GM12873 (cell line): ENCODE measurements around the gene HDGFL1.

Experiments used
- TF ChIP-seq, protein P1 (sequence below): IDR thresholded peaks from 2 replicates; pipeline ENCODE4 v1.5.1; 2012; ENCODE audit warnings: low read depth, mild to moderate bottlenecking, moderate library complexity, low read length, control low read depth; ENCODE audit not compliant: insufficient read depth; ENCODE audit errors: missing control alignments

HDGFL1 gene

DNA sequence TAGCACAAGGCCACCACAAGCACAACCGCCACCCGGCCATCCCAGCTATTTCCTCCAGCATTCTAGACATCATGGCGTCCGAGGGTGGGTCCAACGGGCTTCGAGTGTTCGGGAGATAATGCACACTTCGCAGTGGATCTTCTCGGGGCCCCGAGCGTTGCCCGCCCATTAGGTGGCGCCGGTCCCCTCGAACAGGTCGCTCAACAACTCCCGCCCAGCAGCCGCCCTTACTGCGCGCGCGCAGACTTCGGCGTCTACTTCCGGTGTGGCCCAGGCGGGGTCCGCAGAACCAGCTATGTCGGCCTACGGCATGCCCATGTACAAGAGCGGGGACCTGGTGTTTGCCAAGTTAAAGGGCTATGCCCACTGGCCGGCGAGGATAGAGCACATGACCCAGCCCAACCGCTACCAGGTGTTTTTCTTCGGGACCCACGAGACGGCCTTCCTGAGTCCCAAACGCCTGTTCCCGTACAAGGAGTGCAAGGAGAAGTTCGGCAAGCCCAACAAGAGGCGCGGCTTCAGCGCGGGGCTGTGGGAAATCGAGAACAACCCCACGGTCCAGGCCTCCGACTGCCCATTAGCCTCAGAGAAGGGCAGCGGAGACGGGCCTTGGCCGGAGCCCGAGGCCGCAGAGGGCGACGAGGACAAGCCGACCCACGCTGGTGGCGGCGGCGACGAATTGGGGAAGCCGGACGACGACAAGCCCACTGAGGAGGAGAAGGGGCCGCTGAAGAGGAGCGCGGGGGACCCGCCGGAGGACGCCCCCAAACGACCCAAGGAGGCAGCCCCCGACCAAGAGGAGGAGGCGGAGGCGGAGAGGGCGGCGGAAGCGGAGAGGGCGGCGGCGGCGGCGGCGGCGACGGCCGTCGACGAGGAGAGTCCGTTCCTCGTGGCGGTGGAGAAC, at the start of gene HDGFL1:
Gene HDGFL1 (plus strand): TSS at position 286 of the 904 bp plus-strand sequence. CDS start 10 bp downstream, at position 296.
- TF ChIP-seq, protein P1, sequence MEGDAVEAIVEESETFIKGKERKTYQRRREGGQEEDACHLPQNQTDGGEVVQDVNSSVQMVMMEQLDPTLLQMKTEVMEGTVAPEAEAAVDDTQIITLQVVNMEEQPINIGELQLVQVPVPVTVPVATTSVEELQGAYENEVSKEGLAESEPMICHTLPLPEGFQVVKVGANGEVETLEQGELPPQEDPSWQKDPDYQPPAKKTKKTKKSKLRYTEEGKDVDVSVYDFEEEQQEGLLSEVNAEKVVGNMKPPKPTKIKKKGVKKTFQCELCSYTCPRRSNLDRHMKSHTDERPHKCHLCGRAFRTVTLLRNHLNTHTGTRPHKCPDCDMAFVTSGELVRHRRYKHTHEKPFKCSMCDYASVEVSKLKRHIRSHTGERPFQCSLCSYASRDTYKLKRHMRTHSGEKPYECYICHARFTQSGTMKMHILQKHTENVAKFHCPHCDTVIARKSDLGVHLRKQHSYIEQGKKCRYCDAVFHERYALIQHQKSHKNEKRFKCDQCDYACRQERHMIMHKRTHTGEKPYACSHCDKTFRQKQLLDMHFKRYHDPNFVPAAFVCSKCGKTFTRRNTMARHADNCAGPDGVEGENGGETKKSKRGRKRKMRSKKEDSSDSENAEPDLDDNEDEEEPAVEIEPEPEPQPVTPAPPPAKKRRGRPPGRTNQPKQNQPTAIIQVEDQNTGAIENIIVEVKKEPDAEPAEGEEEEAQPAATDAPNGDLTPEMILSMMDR, result no peak

DNA sequence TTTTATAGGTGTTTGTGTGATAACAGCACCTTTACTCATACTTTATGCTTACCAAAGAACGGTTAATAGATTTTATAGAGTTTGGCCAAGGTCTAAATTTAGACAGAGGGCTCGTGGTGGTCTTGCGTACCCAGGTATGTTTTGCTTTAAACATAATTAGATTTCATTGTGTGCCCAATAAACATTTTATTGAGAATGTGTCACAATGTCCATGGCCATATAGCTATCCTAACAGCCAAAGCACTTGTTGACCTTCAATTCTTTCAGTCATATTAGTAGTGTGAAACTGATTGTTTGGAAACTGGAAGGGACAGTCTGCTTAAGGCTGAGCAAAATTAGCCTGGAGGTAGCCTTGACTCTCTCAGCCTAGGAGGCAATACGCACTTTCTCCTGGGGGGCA, 48.3 kb upstream of the HDGFL1 start:
- TF ChIP-seq, protein P1, result no peak

DNA sequence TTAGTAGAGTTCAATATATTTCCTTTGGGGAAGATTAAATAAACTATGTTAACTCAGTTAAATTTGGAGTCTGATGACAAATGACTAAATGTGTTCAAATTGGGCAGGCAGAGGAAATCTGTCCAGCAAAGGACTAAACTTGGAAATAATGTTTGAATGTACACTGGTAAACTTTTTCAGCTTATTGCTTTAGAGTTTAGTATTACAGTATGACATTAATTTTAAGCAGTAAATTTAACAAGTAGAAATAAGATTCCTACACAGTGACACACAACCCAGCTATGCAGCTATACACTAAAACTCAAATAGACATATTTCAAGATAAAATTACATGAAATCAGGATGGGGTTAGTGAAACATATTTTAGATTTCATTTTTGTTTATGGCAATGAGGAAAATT, 42.6 kb upstream of the HDGFL1 start:
- TF ChIP-seq, protein P1, result no peak

DNA sequence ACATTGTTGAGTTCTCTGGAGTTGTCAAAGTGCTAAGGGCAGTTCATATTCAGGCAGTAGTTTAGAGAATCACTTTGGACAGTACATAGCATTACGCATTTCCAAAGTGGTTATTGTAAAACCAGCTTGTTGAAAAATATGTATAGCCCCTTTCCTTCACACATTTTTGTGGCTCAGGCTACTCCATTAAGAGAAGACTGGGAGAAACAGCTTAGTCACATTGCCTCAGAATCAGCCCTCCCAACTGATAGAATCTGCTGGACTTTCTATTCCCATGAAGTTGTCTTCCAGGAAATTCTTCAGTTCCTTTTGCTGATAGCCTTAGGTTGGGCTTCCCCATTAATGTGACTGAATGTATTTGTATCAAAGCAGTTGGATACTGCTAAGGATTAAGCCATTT, 39.5 kb upstream of the HDGFL1 start:
- TF ChIP-seq, protein P1, result no peak

DNA sequence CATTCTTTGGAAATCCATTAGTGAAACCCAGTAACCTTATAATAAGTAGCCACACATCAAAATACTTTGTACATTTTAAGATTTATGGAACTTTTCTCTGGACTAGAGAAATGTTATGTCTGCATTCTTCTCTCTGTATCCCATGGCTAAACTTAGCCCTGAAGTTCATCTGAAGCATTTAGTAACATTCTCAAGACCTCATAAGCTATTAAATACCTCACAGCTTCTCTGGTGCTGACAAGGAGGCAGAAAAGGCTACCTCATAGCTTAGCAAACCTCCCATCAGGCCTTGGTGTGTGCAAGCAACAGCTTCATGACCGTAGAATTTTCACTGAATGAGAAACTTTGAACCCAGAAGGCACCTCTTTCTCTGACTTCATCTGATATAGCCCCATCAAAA, 38.9 kb upstream of the HDGFL1 start:
- TF ChIP-seq, protein P1, result no peak

DNA sequence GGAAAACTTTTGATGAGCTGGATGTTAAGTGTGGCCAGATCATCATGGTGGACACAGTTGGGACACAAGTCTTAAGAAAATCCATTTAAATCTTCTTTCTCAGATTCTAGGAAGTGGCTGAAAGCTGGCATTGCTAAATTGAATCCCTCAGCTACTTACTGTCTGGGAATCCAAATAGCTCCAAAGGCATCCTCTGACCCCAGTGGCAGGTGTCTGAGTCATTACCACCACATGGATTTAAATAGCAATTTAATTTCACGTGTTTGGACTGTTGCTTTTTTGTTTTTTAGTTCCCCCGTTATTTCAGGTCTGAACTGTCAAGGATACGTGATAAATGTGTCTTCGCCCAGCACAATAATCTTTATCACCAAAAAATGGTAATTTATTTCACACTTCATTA, 33.2 kb upstream of the HDGFL1 start:
- TF ChIP-seq, protein P1, result no peak

DNA sequence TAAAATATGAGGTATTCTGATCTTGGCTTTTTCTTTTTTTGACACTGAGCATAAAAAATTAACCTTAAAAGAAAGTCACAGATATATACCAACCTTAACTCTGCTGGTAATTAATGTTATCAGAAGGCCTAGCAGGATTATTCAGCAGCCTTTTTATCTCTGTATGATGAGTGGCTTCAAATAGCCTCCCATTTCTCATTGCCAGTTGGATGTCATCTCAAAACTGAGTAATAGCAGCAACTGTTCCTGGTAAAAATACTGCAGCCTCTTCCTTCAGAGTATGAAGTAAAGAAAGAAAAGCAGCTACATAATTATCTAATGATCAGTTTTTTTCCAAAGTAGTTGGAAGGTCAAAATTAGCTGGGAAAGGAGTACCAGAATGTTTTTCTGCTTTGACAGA, 24.9 kb upstream of the HDGFL1 start:
- TF ChIP-seq, protein P1, result no peak
